HS-5 (cell line): ENCODE results near the gene CRABP2.

Experiments used
- DNase-seq: peaks from one replicate; pipeline ENCODE4 v3.0.0-alpha.2; 2012; ENCODE audit warnings: low read depth

Gene CRABP2

GRCh38 chr1:156689953-156690674 lies 15.3 kb downstream of the CRABP2 start:
- DNase-seq = no peak

- DNase-seq = peak; percentile 68
Observed at GRCh38 chr1:156689035-156689952, 16.1 kb downstream of the CRABP2 start.

GRCh38 chr1:156684227-156684782 lies 21.1 kb downstream of the CRABP2 start:
- DNase-seq = peak; percentile 69

DNA sequence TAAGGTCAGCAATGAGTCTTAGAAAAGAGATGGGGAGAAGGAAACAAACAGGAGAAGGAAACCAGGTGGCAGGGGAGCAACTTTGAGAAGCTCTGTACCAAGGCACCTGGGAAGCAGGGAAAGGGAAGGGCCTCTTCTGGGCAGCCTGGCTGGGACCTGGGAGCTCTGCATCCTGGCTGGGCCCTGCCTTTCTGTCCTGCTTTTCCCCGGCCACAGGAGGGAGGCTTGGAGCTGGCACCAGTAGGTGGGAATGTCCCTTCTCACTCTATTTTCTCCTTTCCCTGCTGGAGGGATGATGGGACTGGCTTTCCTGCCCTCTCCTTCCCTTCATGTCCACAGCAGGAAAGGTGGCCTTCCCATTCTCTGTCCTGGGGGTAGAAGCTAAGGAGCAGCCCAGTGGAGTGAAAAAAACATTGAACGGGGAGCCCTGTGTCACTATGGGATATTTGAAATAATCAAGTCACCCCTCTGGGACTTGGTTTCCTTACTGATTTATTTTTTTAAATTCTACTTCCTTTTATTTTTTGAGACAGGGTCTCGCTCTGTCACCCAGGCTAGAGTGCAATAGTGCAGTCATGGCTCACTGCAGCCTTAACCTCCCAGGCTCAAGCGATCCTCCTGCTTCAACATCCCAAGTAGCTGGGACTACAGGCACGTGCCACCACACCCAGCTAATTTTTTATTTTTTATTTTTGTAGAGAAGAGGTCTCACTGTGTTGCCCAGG lies 23.1 kb downstream of the CRABP2 start:
- DNase-seq = no peak

DNA sequence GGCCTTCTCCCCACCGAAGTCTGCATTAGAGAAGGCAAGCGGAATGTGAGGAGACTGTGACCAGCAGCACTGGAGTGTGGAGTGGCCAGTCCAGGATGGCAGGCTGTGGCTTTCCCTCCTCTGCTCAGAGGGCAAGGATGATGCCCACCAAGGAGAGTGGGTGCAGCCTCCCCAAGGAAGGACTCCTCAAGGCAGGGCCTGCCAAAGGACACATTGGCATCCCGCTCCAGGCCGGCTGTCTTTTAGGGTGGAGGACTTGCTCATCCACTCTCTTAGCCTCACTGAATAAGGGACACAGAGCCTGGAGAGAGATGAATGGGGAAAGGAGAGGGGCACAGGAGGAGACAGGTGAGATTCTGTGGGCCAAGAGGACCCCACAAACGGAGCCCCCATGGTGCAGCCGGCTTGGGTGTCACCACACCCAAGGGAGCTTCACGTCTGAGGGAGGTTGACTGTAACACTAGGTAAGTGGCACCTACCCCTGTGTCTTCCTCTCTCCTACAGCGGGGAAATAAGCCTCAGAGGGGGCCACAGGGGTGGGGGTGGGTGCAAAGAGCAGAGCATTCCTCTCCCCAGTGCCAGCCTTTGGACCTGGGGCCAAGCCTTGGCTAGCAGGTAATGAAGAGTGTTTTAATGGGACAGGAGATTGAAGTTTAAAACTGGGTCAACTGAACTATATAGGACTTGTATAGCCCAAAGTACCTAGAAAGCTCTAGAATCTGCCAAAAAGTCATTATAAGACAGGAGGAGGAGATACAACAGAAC lies 24.0 kb downstream of the CRABP2 start:
- DNase-seq = no peak

DNA sequence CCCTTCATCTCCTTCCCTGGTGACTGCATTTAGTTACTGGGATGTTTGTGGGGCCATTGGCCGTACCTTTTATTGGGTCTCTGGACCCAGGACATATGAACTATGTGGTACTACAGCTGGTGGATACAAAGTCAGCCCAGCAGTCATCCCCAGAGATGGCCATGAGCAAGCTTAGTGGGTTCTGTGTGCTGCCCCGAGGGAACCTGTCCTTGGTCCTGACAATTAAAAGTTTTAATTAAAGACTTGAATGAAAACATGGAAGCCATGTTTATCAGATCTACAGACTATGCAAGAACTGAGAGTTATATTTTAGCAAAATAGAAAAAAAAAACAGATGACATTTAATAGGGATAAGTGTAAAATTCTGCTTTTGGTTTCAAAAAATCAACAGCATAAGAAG lies 25.3 kb downstream of the CRABP2 start:
- DNase-seq = no peak

- DNase-seq = no peak
Observed at GRCh38 chr1:156677616-156678596, 27.5 kb downstream of the CRABP2 start.

DNA sequence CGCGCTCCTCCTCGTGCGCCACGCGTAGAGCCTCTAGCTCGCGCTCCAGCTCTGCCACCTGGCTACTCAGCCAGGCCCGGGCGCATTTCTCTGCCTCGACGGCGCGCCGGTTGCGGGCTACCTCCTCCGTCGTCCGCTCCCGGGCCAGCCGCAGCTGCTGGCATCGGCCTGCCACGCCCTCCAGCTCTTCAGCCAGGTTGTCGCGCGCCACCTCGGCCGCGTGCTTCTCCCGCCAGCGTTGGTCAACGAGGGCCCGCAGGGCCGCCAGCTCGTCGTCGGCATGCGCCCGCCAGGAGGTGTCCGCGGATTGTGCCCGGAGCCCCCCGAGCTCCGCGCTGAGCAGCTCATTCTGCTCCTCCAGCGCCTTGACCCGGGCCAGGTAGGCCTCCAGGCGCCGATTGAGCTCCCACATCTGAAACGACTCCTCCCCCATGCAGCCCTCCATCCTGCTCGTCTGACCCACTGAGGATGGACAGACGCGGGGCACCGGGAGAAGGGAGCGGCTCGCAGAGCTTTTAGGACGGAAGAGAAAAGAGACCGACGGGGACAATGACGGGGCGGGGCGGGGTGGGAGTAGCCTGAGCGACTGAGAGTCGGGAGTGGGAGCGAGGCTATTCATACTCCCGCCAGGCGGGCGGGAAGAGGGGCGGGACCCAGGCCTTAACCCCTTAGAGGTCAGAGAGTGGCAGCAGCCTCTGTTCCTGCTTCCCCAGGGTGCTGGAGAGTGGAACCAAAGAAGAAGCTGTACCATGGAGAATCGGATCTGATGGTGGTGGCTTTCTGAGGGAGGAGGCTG lies 28.4 kb downstream of the CRABP2 start, which contains the start of gene NES:
Gene NES, minus strand, starts transcription at position 588 of the 796 bp plus-strand sequence. Its CDS starts 143 bp downstream, at position 445.
- no peak for DNase-seq

GRCh38 chr1:156676114-156676819 lies 29.1 kb downstream of the CRABP2 start:
- DNase-seq = no peak

- DNase-seq = no peak
Observed at GRCh38 chr1:156675210-156676113, 29.9 kb downstream of the CRABP2 start.

- DNase-seq = no peak
Observed at GRCh38 chr1:156673387-156674121, 31.8 kb downstream of the CRABP2 start.

GRCh38 chr1:156671804-156672203 lies 33.6 kb downstream of the CRABP2 start:
- DNase-seq = no peak

- DNase-seq = no peak
Observed at GRCh38 chr1:156670791-156671190, 34.6 kb downstream of the CRABP2 start.

DNA sequence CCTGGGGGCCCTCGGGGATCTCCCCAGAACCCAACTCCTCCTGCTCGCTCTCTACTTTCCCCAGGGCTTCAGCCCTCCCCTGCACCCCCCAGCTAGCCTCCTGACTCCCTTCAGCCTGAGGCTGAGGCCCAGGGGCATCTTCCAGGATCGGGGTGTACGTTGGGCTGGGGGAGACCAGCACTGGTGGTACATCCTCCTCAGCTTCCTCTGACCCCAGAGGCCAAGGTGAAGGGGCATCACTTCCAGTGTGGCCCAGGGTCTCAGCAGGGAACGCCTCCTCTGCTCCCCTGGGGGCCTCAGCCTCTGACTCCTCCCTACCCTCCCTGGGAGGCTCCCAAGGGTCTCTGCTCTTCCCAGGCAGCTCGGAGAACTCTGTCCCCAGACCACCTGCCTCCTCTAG lies 35.0 kb downstream of the CRABP2 start:
- DNase-seq = no peak

- DNase-seq = no peak
Observed at GRCh38 chr1:156669794-156670193, 35.6 kb downstream of the CRABP2 start.

DNA sequence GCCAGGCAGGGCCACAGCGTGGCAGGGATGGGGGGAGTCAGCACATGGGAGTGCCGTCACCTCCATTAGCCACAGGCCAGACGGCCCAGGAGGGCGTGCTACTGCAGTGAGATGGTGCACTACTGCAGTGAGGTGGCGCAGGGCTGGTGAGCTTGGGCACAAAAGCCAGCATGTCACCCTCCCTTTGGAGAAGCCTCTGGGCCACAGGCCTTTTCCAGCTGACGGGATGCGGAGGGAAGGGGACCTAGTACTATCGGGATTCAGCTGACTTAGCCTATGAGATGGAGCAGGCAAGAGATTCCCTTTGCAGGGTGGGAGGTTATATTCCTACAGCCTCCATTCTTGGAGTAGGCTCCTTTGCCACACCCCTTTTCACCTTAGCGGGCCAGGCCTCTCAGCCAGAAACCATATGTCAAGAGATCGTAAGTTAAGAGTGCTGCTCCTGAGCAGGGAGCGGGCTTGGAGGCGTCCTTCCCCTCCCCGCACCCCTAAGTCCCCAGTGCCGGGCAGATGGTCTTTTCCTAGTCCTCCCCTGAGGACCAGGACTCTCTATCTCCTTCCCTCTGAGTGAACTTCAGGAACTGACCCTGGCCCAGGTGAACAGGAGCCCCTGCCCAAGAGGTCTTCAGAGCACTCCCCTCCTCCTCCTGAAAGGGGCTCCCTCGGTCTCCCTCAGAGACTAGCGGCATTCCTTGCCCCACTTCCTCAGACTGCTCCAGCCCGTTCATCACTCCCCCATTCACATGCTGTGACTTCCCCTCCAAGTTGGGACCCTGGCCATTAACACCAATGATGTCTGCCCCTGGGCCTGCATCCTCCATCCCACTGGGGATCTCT lies 36.4 kb downstream of the CRABP2 start:
- DNase-seq = no peak
